Measurements from ENCODE around the gene SRSF11. TPM values are rescaled to one million over a fixed set of nuclear protein-coding genes. Genes with fewer than 3 reads are reported as not detected.
"Not testable (repeated sequence)": the region's sequence is repeated elsewhere in the genome, so short reads cannot be mapped to it uniquely, and the experiment has no call there.

Gene SRSF11
- total RNA-seq, 2 experiments from 2014 or later, result 165 to 245 TPM

GRCh38 chr1:70205434-70206118, 15.6 kb upstream of the SRSF11 start, which contains the start of gene LRRC40:
TSS of gene LRRC40 (minus strand) at chr1:70205579. CDS start at chr1:70205540, 39 bp downstream.
- H2AFZ ChIP-seq (ENCODE audit: low read length), result peak within 1 kb of the TSS; percentile 55
- CTCF ChIA-PET (ENCODE audit: unreplicated experiment), result interaction anchor here (0.6 to 1.3 kb wide), 3 partner anchors 10 to 59 kb away, joined by 3 to 6 read pairs (median 3); no protein-coding TSS in a partner anchor
- TF ChIP-seq EZH2phosphoT487 (IDR thresholded peaks at IDR 0.05; ENCODE audit: borderline replicate concordance, low read depth, low read length), result no peak
- peak; percentile 52 for TF ChIP-seq CTCF (conservative IDR thresholded peaks at IDR 0.05; ENCODE audit: low read length)
- BruUV-seq (replicated peaks), result no TSS peak
- peak; percentile 96 for DNase-seq (ENCODE audit: low spot score)
- intact Hi-C loops (cut with micrococcal nuclease; ENCODE audit: unreplicated experiment), result loop anchor here (1.0 to 5.0 kb wide), 4 partner anchors 16 to 876 kb away; partner anchors contain the start of genes ANKRD13C, CTH, SRSF11 and ZRANB2
- H3K4me3 ChIP-seq (ENCODE audit: low read depth, low read length, poor library complexity, severe bottlenecking), result peak within 1 kb of the TSS; percentile 76
- peaks cover 24% of the 10 kb centered on the region for H3K36me3 ChIP-seq (ENCODE audit: insufficient read depth, low read length)
- POLR2A ChIA-PET, result interaction anchor here (0.7 to 8.7 kb wide), 9 partner anchors 9 to 1479 kb away, joined by 3 to 92 read pairs (median 5); partner anchors contain the start of genes CTH and SRSF11
- H4K20me1 ChIP-seq (ENCODE audit: insufficient read depth, low read length), result peaks cover 3% of the 10 kb centered on the region; the same call in 1 of the 2 replicates
- no peaks in the 10 kb centered on the region for H3K9me3 ChIP-seq (ENCODE audit: low read length)
- peak within 1 kb of the TSS; percentile 97 for H3K4me2 ChIP-seq (ENCODE audit: low read length)
- no peaks in the 10 kb centered on the region for H3K9me2 ChIP-seq (ENCODE audit: insufficient read depth, low read length)
- peak within 1 kb of the TSS; percentile 81 for H3K27ac ChIP-seq (ENCODE audit: low read depth, low read length, poor library complexity, severe bottlenecking)
- peaks cover 52% of the 10 kb centered on the region for H3K4me1 ChIP-seq (ENCODE audit: insufficient read depth, low read length, poor library complexity, severe bottlenecking)
- H3K79me2 ChIP-seq (ENCODE audit: insufficient read depth, low read depth, low read length), result peaks cover 95% of the 10 kb centered on the region

- not testable (repeated sequence) for H4K20me1 ChIP-seq (ENCODE audit: insufficient read depth, low read length); BruUV-seq (replicated peaks); DNase-seq (ENCODE audit: low spot score); H2AFZ ChIP-seq (ENCODE audit: low read length); H3K27ac ChIP-seq (ENCODE audit: low read depth, low read length, poor library complexity, severe bottlenecking); H3K9me3 ChIP-seq (ENCODE audit: low read length); H3K9me2 ChIP-seq (ENCODE audit: insufficient read depth, low read length)
- peaks cover 56% of the 10 kb centered on the region for H3K4me1 ChIP-seq (ENCODE audit: insufficient read depth, low read length, poor library complexity, severe bottlenecking)
- H3K4me3 ChIP-seq (ENCODE audit: low read depth, low read length, poor library complexity, severe bottlenecking), result peak overlapping the region; percentile 76
- H3K79me2 ChIP-seq (ENCODE audit: insufficient read depth, low read depth, low read length), result peaks cover 96% of the 10 kb centered on the region
- POLR2A ChIA-PET, result interaction anchor here (0.7 to 8.7 kb wide), 4 partner anchors 9 to 871 kb away, joined by 3 to 92 read pairs (median 9); partner anchors contain the start of genes CTH and SRSF11
- intact Hi-C loops (cut with micrococcal nuclease; ENCODE audit: unreplicated experiment), result loop anchor here (5.0 kb wide), 2 partner anchors 145 to 205 kb away; partner anchors contain the start of genes ANKRD13C and CTH
- CTCF ChIA-PET (ENCODE audit: unreplicated experiment), result interaction anchor here (1.3 kb wide), 1 partner anchor 9 kb away, joined by 3 read pairs; no protein-coding TSS in a partner anchor
- H3K36me3 ChIP-seq (ENCODE audit: insufficient read depth, low read length), result peaks cover 32% of the 10 kb centered on the region
- H3K4me2 ChIP-seq (ENCODE audit: low read length), result peak overlapping the region; percentile 97
Observed at GRCh38 chr1:70206833-70207232, 14.3 kb upstream of the SRSF11 start.

- Histone ChIP-seq H3K4me1 (ENCODE audit: insufficient read depth, low read length, poor library complexity, severe bottlenecking) (peaks cover 50% of the 10 kb centered on the region), H3K9me3 (ENCODE audit: low read length) (no peaks in the 10 kb centered on the region), H3K4me2 (ENCODE audit: low read length) (peak overlapping the region; percentile 97), H3K4me3 (ENCODE audit: low read depth, low read length, poor library complexity, severe bottlenecking) (peak overlapping the region; percentile 76), H3K79me2 (ENCODE audit: insufficient read depth, low read depth, low read length) (peaks cover 96% of the 10 kb centered on the region), H3K36me3 (ENCODE audit: insufficient read depth, low read length) (peaks cover 37% of the 10 kb centered on the region), H3K9me2 (ENCODE audit: insufficient read depth, low read length) (no peaks in the 10 kb centered on the region), H2AFZ (ENCODE audit: low read length) (no peak overlapping the region), H3K27ac (ENCODE audit: low read depth, low read length, poor library complexity, severe bottlenecking) (no peak overlapping the region), H4K20me1 (ENCODE audit: insufficient read depth, low read length) (peaks cover 6% of the 10 kb centered on the region; the same call in 1 of the 2 replicates)
- CTCF ChIA-PET (ENCODE audit: unreplicated experiment), result no interaction called here
- intact Hi-C loops (cut with micrococcal nuclease; ENCODE audit: unreplicated experiment), result loop anchor here (5.0 kb wide), 2 partner anchors 145 to 205 kb away; partner anchors contain the start of genes ANKRD13C and CTH
- POLR2A ChIA-PET, result interaction anchor here (0.6 to 8.7 kb wide), 4 partner anchors 9 to 871 kb away, joined by 3 to 92 read pairs (median 7); partner anchors contain the start of gene SRSF11
- TF ChIP-seq CTCF (conservative IDR thresholded peaks at IDR 0.05; ENCODE audit: low read length) (no peak), EZH2phosphoT487 (IDR thresholded peaks at IDR 0.05; ENCODE audit: borderline replicate concordance, low read depth, low read length) (no peak)
- no peak for DNase-seq (ENCODE audit: low spot score)
- BruUV-seq (replicated peaks), result no TSS peak
Observed at GRCh38 chr1:70207492-70207891, 13.7 kb upstream of the SRSF11 start.
